NOMO-1 treated with DMSO at 0.1 percent for 48 hours (cell line): ENCODE results near the gene ZNF174.
A peak's percentile ranks its signal among the peaks of the same experiment; 100 is the strongest.

Experiments used
- DNase-seq: peaks from one replicate; lab custom pipeline; 2025; ENCODE audit not compliant: unreplicated experiment; lab: John Stamatoyannopoulos, UW

ZNF174 gene

DNA sequence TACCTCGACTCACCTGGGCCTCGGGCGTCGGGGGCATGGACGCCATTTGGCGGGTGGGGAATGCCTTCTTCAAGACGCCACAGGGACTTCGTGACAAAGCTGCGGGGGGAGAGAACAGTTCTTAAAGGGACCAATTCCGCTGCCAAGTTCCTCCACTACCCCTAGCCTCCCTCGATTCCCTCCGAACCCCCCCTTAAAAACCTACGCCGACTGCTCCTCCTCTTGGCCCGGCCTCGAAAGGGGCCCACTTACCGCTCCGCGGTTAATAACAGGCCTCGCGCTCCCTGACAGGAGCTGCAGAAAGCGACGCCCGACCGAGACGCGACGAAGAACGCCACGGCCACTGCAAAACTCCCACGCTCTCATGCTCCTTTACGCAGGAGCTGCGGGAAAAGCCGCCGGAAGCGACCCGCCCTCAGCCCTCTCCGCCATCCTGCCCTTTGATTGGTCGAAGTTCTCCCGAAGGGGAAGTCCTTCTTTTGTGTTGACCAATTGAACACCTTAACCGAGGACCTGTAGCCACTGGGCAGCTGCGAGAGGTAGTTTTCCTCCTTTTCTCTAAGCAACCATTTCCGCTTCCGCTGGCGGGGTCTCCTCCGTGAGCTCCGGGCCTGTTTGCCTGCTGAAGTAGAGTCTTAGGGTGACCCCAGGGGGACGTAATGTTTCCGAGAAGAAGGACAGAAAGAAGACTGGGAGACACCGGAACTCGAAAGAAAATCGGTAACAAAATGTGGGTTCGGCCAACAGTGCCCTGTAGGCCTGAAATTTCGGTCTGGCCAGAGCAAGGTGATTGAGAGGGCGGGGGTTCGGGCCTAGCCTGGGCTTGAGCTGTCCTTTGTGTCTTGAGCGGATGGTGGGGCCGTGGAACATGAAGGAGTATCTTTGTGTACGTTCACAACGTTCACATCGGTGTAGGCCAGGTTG, 42.4 kb downstream of the ZNF174 start, which contains the start of the genes NAA60 and ZNF597:
Gene NAA60, plus strand, starts transcription at position 573 of the 924 bp plus-strand sequence. CDS start 32,548 bp downstream, outside the sequence.
Gene ZNF597, minus strand, starts transcription at position 397 of the 924 bp plus-strand sequence. Its CDS starts 351 bp downstream, at position 46.
- peak; percentile 90 for DNase-seq

DNA sequence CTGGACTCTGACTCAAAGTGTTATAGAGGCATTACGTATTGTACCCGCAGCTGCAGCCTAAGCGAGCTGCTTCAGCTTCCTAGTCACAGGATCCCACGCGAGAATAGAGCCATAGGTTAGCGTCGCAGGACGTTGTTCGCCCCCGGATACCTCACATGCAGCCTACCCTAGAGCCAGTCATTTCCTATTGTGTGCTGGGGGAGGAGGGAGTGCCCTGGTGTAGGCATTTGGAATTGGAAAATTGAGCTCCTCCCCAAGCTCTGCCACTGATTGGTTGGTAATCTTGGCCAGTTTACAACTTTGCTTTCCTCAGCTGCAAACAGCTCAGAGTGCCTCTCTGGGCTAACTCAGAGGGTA, 43.0 kb downstream of the ZNF174 start:
- DNase-seq: peak; percentile 10

DNA sequence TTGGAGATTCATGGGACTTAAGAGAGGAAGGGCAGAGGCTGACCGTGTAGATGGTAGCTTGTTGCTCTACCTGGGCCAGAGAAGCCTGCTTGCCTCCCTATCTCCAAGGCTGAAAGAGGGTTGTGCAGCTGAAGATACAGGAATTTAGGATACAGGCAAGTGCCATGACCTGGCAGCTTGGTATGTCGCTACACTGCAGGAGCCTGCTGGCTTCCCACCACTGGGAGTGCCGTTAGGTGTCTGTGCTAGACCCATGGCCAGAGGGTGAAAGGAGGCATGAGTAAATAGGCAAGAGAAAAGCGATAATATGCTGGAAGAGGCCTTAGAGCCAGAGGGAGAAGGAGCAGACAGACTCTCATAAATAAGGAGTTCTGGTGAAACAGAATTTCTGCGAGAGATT, 53.1 kb downstream of the ZNF174 start:
- DNase-seq: no peak

DNA sequence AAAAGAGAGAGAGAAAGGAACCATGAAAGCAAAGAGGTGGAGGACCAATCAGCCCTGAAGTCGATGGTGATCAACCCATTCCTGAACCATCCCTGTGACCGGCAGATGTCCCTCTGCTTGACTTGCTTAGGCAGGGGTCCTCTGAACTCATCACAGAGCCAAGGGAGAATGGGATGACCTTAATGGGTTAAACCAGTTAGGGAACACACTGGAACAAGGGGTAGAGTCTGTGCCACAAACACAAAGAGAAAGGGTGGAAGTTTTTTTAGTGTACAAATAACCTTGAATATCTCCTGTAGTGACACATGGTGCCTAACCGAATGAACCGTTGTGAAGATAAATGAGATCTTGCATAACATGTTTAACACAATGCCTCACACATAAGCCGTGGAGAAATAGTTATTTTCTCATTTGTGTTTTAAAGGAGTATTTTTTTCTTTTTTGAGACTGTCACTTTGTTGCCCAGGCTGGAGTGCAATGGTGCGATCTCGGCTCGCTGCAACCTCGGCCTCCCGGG, 53.7 kb downstream of the ZNF174 start:
- DNase-seq: peak; percentile 14

DNA sequence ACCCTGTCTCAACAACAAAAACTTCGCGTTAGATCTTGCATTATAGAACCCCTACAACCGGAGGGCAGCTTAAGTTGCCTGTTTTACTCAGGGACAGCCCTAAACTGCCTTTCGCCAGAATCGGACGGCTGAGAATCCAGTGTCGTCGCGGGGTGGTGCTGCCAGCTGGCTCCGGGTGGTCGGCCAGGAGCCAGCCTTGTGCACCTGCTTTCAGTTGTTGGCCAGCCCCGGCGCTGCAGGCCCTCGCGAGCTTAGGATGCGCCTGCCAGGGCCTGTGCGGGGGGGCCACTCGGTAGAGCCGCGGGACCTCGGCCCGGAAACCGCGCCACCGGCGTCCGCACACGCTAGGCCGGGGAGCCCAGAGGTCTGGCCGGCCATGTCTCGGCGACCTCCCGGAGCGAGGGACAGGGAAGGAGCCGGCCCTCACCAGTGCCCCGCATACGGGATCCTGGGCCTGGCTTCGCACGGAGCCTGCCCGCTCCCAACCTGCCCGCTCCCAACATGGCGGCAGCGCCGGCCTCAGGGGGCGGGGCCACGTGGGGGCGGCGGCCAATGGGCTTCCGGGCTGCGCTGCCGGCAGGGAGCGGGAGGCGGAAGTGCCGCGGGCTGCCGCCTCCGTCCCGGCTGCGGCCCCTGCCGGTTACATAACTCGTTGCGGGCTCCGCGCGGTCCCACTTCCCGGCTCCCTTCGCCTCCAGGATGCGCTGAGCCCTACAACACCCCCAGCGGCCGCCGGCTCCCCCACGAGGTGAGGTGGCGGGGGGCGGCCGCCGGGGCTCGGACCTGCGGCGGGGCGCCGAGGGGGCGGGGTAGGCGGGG, 56.6 kb downstream of the ZNF174 start:
- peak; percentile 81 for DNase-seq

DNA sequence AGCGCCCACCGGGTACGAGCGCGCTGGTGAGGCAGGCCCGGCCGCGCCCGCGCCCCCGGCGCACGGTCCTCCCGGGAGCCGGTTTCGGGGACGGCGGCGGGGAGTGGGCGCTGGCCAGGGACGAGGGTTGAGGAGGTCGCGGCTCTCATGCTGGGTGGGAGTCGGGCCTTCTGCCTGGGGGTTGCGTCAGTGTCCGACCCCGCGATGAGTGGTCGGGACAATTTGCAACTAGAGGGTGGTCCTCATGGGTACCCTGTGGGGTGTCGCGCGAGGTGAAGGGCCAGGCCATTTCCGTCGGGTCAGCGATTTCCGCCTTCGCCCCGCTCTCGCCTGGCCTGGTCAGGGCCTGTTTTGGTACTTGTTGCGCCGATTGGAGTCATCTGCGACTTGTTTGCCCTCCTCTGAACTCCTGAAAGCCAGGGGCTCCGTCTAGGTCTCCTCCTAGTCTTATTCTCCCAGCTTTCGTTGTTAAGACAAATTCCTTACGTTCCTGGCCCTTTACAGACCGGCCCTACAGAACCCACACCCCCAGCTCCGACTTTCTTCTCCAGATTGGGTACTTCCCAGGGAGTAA, 57.4 kb downstream of the ZNF174 start:
- DNase-seq: no peak

DNA sequence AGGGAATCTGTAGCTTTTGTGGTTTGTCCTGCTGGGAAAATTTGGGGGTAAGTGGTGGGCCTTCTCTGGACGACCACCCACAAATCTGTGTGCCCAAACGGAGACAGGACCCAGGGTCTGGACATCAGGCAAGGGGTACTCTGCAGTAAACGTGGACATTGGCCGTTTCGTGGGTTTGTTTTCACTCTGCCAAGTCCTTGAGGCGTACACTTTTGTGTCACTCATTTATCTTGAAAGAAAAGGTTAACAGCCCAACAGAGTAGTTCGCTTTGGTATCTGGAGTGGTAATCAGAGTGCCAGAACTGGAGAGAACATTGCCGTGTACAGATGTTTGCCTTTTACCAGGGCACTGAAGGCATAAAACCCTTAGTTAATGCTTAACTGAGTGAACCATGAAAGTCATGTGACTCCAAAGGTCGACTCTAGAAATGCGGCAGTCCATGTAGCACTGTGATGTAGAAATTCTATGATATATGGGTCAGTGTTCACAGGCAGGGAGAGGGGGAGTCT, 57.9 kb downstream of the ZNF174 start:
- peak; percentile 23 for DNase-seq
